Testis (tissue), 2 donors: ENCODE measurements around the gene KRT26.

ENCODE experiments used
- CTCF ChIP-seq, 3 experiments: fragments of 450-650 bp in 2 of 3; fragments of 200-600 bp in 1 of 3; sonication (generic) in 1 of 3; IDR thresholded peaks; one replicate each; pipeline ENCODE4 v1.5.1; 2016 to 2019; ENCODE audit warnings: antibody characterized with exemption in 3 of 3, mild to moderate bottlenecking in 2 of 3, moderate library complexity in 1 of 3
- POLR2A ChIP-seq: fragments of 450-650 bp; IDR thresholded peaks from one replicate; pipeline ENCODE4 v1.6.1; 2017; ENCODE audit warnings: antibody characterized with exemption, mild to moderate bottlenecking, moderate library complexity

GRCh38 chr17:40806131-40806530 lies 34.1 kb upstream of the KRT26 start:
- TF ChIP-seq CTCF (IDR thresholded peaks at IDR 0.05) = no peak
- no peak for TF ChIP-seq POLR2A
